HL-60 (cell line): ENCODE measurements around the gene ANKDD1B.
"Not testable (repeated sequence)": the region's sequence is repeated elsewhere in the genome, so short reads cannot be mapped to it uniquely, and the experiment has no call there.

Experiments
- DNase-seq, 2 experiments: peaks; one replicate each; pipeline ENCODE4 v3.0.0-alpha.2; 2010 to 2020; ENCODE audit warnings: low read depth in 1 of 2, low spot score in 1 of 2
- H3K27ac ChIP-seq: fragments of 250-450 bp; sonication (Bioruptor Pico); replicated peaks from 2 replicates; pipeline ENCODE4 v1.5.1; 2020; ENCODE audit warnings: mild to moderate bottlenecking, moderate library complexity
- H3K27me3 ChIP-seq: fragments of 250-450 bp; sonication (Bioruptor Pico); 2 replicates; pipeline ENCODE4 v1.5.1; 2021; ENCODE audit warnings: mild to moderate bottlenecking, moderate library complexity; ENCODE audit not compliant: insufficient read depth, poor library complexity, severe bottlenecking
- H3K4me3 ChIP-seq: replicated peaks from 2 replicates; pipeline ENCODE4 v1.5.1; 2011; ENCODE audit warnings: mild to moderate bottlenecking, control low read depth, low read length; ENCODE audit not compliant: insufficient read depth
- GABPA ChIP-seq: IDR thresholded peaks from 2 replicates; pipeline ENCODE4 v1.6.1; 2012; ENCODE audit warnings: low read depth
- POLR2AphosphoS5 ChIP-seq: IDR thresholded peaks from 2 replicates; pipeline ENCODE4 v1.6.1; 2012; ENCODE audit warnings: low read depth
- SPI1 ChIP-seq: IDR thresholded peaks from 2 replicates; pipeline ENCODE4 v1.6.1; 2012; ENCODE audit warnings: low read depth, mild to moderate bottlenecking, borderline replicate concordance
- long read RNA-seq: library from polyadenylated mRNA; unstranded; transcript quantifications from one replicate; pipeline ENCODE4 v2.0.0, GENCODE V29; 2020
- TF ChIP-seq, protein P1 (sequence below): IDR thresholded peaks from one replicate; pipeline ENCODE4 v1.5.1; 2011; ENCODE audit warnings: low read length, control low read depth, inconsistent platforms; ENCODE audit not compliant: insufficient read depth
- TF ChIP-seq, protein P2 (sequence below): IDR thresholded peaks from 2 replicates; pipeline ENCODE4 v1.6.1; 2012; ENCODE audit warnings: low read depth; ENCODE audit not compliant: insufficient replicate concordance

Gene ANKDD1B
- long read RNA-seq = 0 reads

DNA sequence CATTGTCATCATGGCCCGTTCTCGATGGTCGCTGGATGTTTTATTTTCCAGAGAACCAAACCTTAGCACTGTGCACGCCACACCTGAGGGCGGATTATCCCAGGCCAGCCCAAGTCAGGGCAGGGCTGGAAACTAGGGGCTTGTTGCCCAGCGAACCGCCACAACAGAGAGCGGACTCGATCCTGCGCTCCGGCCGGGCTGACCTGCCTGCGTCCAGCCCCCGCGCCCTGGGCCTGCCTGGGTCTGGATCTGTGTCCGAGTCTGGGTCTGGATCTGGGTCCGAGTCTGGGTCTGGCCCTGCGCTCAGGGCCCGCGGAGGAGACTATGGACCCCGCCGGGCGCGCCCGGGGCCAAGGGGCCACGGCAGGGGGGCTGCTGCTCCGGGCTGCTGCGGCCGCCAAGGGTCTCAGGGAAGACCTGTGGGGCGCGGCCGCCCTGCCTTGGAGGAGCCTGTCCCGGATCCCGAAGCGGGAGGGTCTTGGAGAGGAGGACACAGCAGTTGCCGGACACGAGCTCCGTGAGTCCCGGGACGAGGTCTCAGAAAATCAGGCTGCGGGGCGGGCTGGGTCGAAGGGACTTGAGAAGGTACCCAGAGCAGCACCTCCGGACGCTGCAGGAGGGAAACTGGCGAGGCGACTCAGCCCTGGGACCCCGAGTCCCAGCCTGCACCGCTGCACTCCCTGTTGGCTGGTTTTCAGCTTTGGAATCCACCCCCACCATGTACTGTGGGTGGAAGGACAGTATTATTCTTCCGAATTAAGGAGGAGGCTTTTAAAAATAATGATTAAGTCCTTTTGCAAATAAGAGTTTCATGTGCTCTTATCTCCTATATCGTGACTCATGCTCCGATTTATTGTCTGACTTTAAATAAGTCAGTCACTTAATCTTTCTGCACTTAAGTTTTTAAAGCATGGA lies at the start of gene ANKDD1B:
TSS of gene ANKDD1B (plus strand) at position 143 of the 915 bp plus-strand sequence. CDS start at position 325, 182 bp downstream.
- TF ChIP-seq SPI1 (no peak), GABPA (no peak)
- DNase-seq = no peak
- H3K27me3 ChIP-seq = no peaks in the 10 kb centered on the region
- no peak within 1 kb of the TSS for H3K4me3 ChIP-seq
- H3K27ac ChIP-seq = no peak within 1 kb of the TSS

GRCh38 chr5:75565991-75566709 lies 45.1 kb upstream of the ANKDD1B start:
- not testable (repeated sequence) for H3K4me3 ChIP-seq, DNase-seq, H3K27me3 ChIP-seq
- peak overlapping the region; percentile 51 for H3K27ac ChIP-seq

DNA sequence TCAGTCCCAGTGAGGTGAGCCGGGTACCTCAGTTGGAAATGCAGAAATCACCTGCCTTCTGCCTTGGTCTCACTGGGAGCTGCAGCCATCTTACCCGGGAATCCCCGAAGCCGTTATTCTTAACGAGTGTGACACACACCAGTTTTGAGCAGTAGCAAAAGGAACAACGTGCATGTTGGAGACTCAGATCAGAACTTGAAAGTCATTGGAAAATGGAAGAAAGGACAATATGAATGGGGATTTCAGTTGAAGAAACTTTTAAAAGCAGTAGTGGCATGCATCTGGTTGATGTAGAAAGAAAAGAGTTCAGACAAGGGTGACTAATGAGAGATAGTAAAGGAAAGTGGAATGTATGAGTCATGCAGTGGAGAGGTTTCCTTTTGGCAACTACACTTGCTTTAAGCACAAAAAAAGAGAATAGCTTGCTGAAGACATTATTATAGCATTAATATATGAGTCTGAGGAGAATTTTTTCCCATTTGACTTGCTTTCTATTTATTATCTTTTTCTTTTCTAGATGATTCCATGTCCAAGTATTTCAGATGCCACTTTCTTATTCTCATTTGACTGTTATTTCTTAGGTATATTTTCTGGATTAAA lies 44.4 kb upstream of the ANKDD1B start:
- TF ChIP-seq GABPA = no peak
- no peak for TF ChIP-seq SPI1
- TF ChIP-seq, protein P1, sequence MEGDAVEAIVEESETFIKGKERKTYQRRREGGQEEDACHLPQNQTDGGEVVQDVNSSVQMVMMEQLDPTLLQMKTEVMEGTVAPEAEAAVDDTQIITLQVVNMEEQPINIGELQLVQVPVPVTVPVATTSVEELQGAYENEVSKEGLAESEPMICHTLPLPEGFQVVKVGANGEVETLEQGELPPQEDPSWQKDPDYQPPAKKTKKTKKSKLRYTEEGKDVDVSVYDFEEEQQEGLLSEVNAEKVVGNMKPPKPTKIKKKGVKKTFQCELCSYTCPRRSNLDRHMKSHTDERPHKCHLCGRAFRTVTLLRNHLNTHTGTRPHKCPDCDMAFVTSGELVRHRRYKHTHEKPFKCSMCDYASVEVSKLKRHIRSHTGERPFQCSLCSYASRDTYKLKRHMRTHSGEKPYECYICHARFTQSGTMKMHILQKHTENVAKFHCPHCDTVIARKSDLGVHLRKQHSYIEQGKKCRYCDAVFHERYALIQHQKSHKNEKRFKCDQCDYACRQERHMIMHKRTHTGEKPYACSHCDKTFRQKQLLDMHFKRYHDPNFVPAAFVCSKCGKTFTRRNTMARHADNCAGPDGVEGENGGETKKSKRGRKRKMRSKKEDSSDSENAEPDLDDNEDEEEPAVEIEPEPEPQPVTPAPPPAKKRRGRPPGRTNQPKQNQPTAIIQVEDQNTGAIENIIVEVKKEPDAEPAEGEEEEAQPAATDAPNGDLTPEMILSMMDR = no peak
- peak overlapping the region; percentile 51 for H3K27ac ChIP-seq
- peak; percentile 15 to 61 for DNase-seq
- no peaks in the 10 kb centered on the region for H3K27me3 ChIP-seq
- H3K4me3 ChIP-seq = no peak overlapping the region

- Histone ChIP-seq H3K27ac (no peak overlapping the region; the same call in 1 of the 2 replicates), H3K27me3 (no peaks in the 10 kb centered on the region), H3K4me3 (no peak overlapping the region)
- DNase-seq = peak in 1 of 2 experiments; percentile 1
- TF ChIP-seq POLR2AphosphoS5 (no peak), SPI1 (no peak), GABPA (no peak)
- TF ChIP-seq, protein P1 = no peak
- TF ChIP-seq, protein P2, sequence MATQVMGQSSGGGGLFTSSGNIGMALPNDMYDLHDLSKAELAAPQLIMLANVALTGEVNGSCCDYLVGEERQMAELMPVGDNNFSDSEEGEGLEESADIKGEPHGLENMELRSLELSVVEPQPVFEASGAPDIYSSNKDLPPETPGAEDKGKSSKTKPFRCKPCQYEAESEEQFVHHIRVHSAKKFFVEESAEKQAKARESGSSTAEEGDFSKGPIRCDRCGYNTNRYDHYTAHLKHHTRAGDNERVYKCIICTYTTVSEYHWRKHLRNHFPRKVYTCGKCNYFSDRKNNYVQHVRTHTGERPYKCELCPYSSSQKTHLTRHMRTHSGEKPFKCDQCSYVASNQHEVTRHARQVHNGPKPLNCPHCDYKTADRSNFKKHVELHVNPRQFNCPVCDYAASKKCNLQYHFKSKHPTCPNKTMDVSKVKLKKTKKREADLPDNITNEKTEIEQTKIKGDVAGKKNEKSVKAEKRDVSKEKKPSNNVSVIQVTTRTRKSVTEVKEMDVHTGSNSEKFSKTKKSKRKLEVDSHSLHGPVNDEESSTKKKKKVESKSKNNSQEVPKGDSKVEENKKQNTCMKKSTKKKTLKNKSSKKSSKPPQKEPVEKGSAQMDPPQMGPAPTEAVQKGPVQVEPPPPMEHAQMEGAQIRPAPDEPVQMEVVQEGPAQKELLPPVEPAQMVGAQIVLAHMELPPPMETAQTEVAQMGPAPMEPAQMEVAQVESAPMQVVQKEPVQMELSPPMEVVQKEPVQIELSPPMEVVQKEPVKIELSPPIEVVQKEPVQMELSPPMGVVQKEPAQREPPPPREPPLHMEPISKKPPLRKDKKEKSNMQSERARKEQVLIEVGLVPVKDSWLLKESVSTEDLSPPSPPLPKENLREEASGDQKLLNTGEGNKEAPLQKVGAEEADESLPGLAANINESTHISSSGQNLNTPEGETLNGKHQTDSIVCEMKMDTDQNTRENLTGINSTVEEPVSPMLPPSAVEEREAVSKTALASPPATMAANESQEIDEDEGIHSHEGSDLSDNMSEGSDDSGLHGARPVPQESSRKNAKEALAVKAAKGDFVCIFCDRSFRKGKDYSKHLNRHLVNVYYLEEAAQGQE = no peak
These were observed 43.5 kb upstream of the ANKDD1B start for GRCh38 chr5:75567710-75568109.

GRCh38 chr5:75568202-75568601 lies 43.1 kb upstream of the ANKDD1B start:
- Histone ChIP-seq H3K27me3 (no peaks in the 10 kb centered on the region), H3K27ac (no peak overlapping the region; the same call in 1 of the 2 replicates), H3K4me3 (no peak overlapping the region)
- TF ChIP-seq, protein P1 = no peak
- TF ChIP-seq POLR2AphosphoS5 (no peak), GABPA (no peak), SPI1 (no peak)
- TF ChIP-seq, protein P2 = no peak
- peak in 1 of 2 experiments; percentile 1 for DNase-seq
